IMR-90 (cell line): ENCODE data around the gene ARFIP1. TPM values are rescaled to one million over a fixed set of nuclear protein-coding genes. Genes with fewer than 3 reads are reported as not detected.

Experiments used
- ATAC-seq: fragments of 200-7000 bp; cut with Tn5 transposase; 2 replicates; pipeline ENCODE4 v1.9.1; 2020; ENCODE audit warnings: low read depth, mild to moderate bottlenecking, moderate library complexity
- BruUV-seq: library from RNA; stranded (reverse); fragments of 400-500 nt; replicated peaks from 2 replicates; lab custom pipeline; 2021; lab: Mats Ljungman, UMichigan
- CTCF ChIA-PET: fragments of 300-600 bp; formaldehyde crosslinking; extraction: SDS; loops from one replicate; lab custom pipeline; 2021; ENCODE audit warnings: antibody characterized with exemption; lab: Yijun Ruan, JAX
- POLR2A ChIA-PET: fragments of 300-600 bp; sonication (Branson Sonifier 250); formaldehyde crosslinking; loops from one replicate; lab custom pipeline; 2022; ENCODE audit warnings: antibody characterized with exemption; ENCODE audit not compliant: unreplicated experiment; lab: Charles Lee
- DNase-seq: peaks from one replicate; pipeline ENCODE4 v3.0.0; 2013
- H2AFZ ChIP-seq: replicated peaks from 2 replicates; pipeline ENCODE3; 2013; ENCODE audit warnings: low read length, mild to moderate bottlenecking; ENCODE audit not compliant: poor library complexity
- H2AK5ac ChIP-seq: 2 replicates; pipeline ENCODE4 v1.6.1; 2013; ENCODE audit warnings: low read depth, low read length, inconsistent platforms
- H2AK9ac ChIP-seq: replicated peaks from 2 replicates; pipeline ENCODE3; 2013; ENCODE audit warnings: mild to moderate bottlenecking, low read depth, low read length, moderate library complexity; ENCODE audit not compliant: poor library complexity
- H2BK120ac ChIP-seq: 2 replicates; pipeline ENCODE4 v1.6.1; 2013; ENCODE audit warnings: low read depth, low read length, inconsistent platforms
- H2BK15ac ChIP-seq: 3 replicates; pipeline ENCODE4 v1.6.1; 2013; ENCODE audit warnings: low read depth, low read length, inconsistent platforms
- H2BK20ac ChIP-seq: 2 replicates; pipeline ENCODE4 v1.6.1; 2013; ENCODE audit warnings: low read depth, mild to moderate bottlenecking, inconsistent platforms, low read length, moderate library complexity
- H2BK5ac ChIP-seq: 2 replicates; pipeline ENCODE4 v1.6.1; 2013; ENCODE audit warnings: mild to moderate bottlenecking, low read depth, low read length, inconsistent platforms; ENCODE audit not compliant: poor library complexity, severe bottlenecking
- H3K14ac ChIP-seq: replicated peaks from 2 replicates; pipeline ENCODE4 v1.6.1; 2013; ENCODE audit warnings: low read depth, low read length, inconsistent platforms
- H3K18ac ChIP-seq: 2 replicates; pipeline ENCODE4 v1.6.1; 2013; ENCODE audit warnings: low read depth, low read length, control low read depth
- H3K23ac ChIP-seq: 2 replicates; pipeline ENCODE4 v1.6.1; 2013; ENCODE audit warnings: low read depth, low read length, inconsistent platforms
- H3K27ac ChIP-seq: 2 replicates; pipeline ENCODE4 v1.5.1; 2013; ENCODE audit warnings: mild to moderate bottlenecking, control low read depth, low read length; ENCODE audit not compliant: insufficient read depth
- H3K27me3 ChIP-seq: 2 replicates; pipeline ENCODE4 v1.6.1; 2013; ENCODE audit warnings: low read length; ENCODE audit not compliant: control insufficient read depth, insufficient read depth
- H3K36me3 ChIP-seq: 2 replicates; pipeline ENCODE4 v1.6.1; 2013; ENCODE audit warnings: low read length, mixed read lengths; ENCODE audit not compliant: control insufficient read depth, insufficient read depth
- H3K4ac ChIP-seq: 2 replicates; pipeline ENCODE4 v1.6.1; 2013; ENCODE audit warnings: low read depth, low read length, inconsistent platforms
- H3K4me1 ChIP-seq: 2 replicates; pipeline ENCODE4 v1.6.1; 2013; ENCODE audit warnings: low read length, mixed read lengths; ENCODE audit not compliant: control insufficient read depth, insufficient read depth
- H3K4me2 ChIP-seq: 2 replicates; pipeline ENCODE4 v1.6.1; 2013; ENCODE audit warnings: low read depth, mild to moderate bottlenecking, control low read depth, low read length, moderate library complexity
- H3K4me3 ChIP-seq: 2 replicates; pipeline ENCODE4 v1.5.1; 2013; ENCODE audit warnings: low read depth, mild to moderate bottlenecking, control low read depth, low read length, moderate library complexity; ENCODE audit not compliant: insufficient read depth
- H3K56ac ChIP-seq: 2 replicates; pipeline ENCODE4 v1.6.1; 2013; ENCODE audit warnings: low read length, inconsistent platforms; ENCODE audit not compliant: insufficient read depth; ENCODE audit errors: extremely low read depth
- H3K79me1 ChIP-seq, 2 experiments: 2 replicates each; pipeline ENCODE4 v1.6.1; 2013; ENCODE audit warnings: low read length in 2 of 2, inconsistent platforms in 1 of 2, low read depth in 1 of 2
- H3K9ac ChIP-seq: 2 replicates; pipeline ENCODE4 v1.6.1; 2013; ENCODE audit warnings: low read depth, low read length, control low read depth
- H3K9me1 ChIP-seq: 2 replicates; pipeline ENCODE4 v1.6.1; 2013; ENCODE audit warnings: low read length, inconsistent platforms; ENCODE audit not compliant: insufficient read depth
- H3K9me3 ChIP-seq: 2 replicates; pipeline ENCODE4 v1.6.1; 2013; ENCODE audit warnings: low read length; ENCODE audit not compliant: control insufficient read depth, insufficient read depth
- H4K20me1 ChIP-seq: 2 replicates; pipeline ENCODE4 v1.6.1; 2013; ENCODE audit warnings: low read length, inconsistent platforms; ENCODE audit not compliant: insufficient read depth
- H4K5ac ChIP-seq: 2 replicates; pipeline ENCODE4 v1.6.1; 2013; ENCODE audit warnings: mild to moderate bottlenecking, low read depth, low read length, control low read depth
- H4K8ac ChIP-seq, 2 experiments: 2 replicates each; pipeline ENCODE4 v1.6.1; 2013; ENCODE audit warnings: low read depth in 2 of 2, low read length in 2 of 2, control low read depth in 1 of 2, inconsistent platforms in 1 of 2
- H4K91ac ChIP-seq: 2 replicates; pipeline ENCODE4 v1.6.1; 2013; ENCODE audit warnings: low read depth, low read length, inconsistent platforms; ENCODE audit not compliant: insufficient read depth
- BHLHE40 ChIP-seq: fragments of 150-350 bp; IDR thresholded peaks from 2 replicates; pipeline ENCODE4 v1.6.1; 2016; ENCODE audit warnings: mild to moderate bottlenecking, low read depth, low read length
- CEBPB ChIP-seq: IDR thresholded peaks from 2 replicates; pipeline ENCODE4 v1.6.1; 2012; ENCODE audit warnings: low read depth, low read length, improper control_type of control experiment
- CHD1 ChIP-seq: IDR thresholded peaks from 2 replicates; pipeline ENCODE4 v1.6.1; 2012; ENCODE audit warnings: low read depth, low read length, improper control_type of control experiment
- CTCF ChIP-seq: conservative IDR thresholded peaks from 2 replicates; pipeline ENCODE4 v1.5.1; 2012; ENCODE audit warnings: mild to moderate bottlenecking, low read depth, low read length, improper control_type of control experiment
- ELK1 ChIP-seq: fragments of 150-350 bp; IDR thresholded peaks from 2 replicates; pipeline ENCODE4 v1.6.1; 2016; ENCODE audit warnings: low read depth, mild to moderate bottlenecking, low read length, moderate library complexity, borderline replicate concordance
- FOS ChIP-seq: fragments of 150-350 bp; IDR thresholded peaks from 2 replicates; pipeline ENCODE4 v1.6.1; 2016; ENCODE audit warnings: low read depth, low read length
- MAFK ChIP-seq: IDR thresholded peaks from 2 replicates; pipeline ENCODE4 v1.6.1; 2012; ENCODE audit warnings: low read depth, low read length, improper control_type of control experiment
- MAZ ChIP-seq: IDR thresholded peaks from 2 replicates; pipeline ENCODE4 v1.6.1; 2012; ENCODE audit warnings: low read depth, mild to moderate bottlenecking, low read length, improper control_type of control experiment, moderate library complexity, borderline replicate concordance
- POLR2A ChIP-seq: IDR thresholded peaks from 2 replicates; pipeline ENCODE4 v1.6.1; 2012; ENCODE audit warnings: mild to moderate bottlenecking, low read depth, low read length
- RAD21 ChIP-seq: IDR thresholded peaks from 2 replicates; pipeline ENCODE4 v1.6.1; 2012; ENCODE audit warnings: low read length, improper control_type of control experiment
- RCOR1 ChIP-seq: IDR thresholded peaks from 2 replicates; pipeline ENCODE4 v1.6.1; 2012; ENCODE audit warnings: mild to moderate bottlenecking, low read length, improper control_type of control experiment; ENCODE audit not compliant: insufficient replicate concordance
- SMC3 ChIP-seq: fragments of 150-350 bp; IDR thresholded peaks from 2 replicates; pipeline ENCODE4 v1.6.1; 2016; ENCODE audit warnings: low read depth, mild to moderate bottlenecking, antibody characterized with exemption, low read length, moderate library complexity
- USF2 ChIP-seq: fragments of 150-350 bp; IDR thresholded peaks from 2 replicates; pipeline ENCODE4 v1.6.1; 2017; ENCODE audit warnings: mild to moderate bottlenecking, antibody characterized with exemption, low read length, low read depth
- WGBS, 2 experiments: methylation state at CpG; one replicate each; pipeline versions ENCODE4 v1.1.5 to v1.1.7; 2013; ENCODE audit warnings: missing lambda C conversion rate in 2 of 2; ENCODE audit not compliant: insufficient read length in 1 of 2; ENCODE audit errors: extremely low coverage in 2 of 2; 5-methylcytosine and 5-hydroxymethylcytosine counted together
- dilution Hi-C: fragments of 300-500 bp; cut with HindIII; formaldehyde crosslinking; loops from one replicate; pipeline ENCODE4 v1.14.3; 2018; ENCODE audit warnings: low sequenced_read_pairs; ENCODE audit not compliant: unreplicated experiment
- in situ Hi-C: fragments of 300-500 bp; cut with MboI; formaldehyde crosslinking; loops from 3 replicates; pipeline ENCODE4 v1.14.3; 2019; ENCODE audit warnings: low sequenced_read_pairs, inconsistent platforms, mixed read lengths
- intact Hi-C: fragments of 100-400 bp; cut with micrococcal nuclease; formaldehyde crosslinking; loops from 2 replicates; pipeline ENCODE4 v1.10.0; 2022
- polyA plus RNA-seq, 3 experiments: library from polyadenylated mRNA; depleted of rRNA; stranded (reverse); fragments of >200 nt; gene quantifications; 2 replicates each; pipeline ENCODE4 v1.2.3, GENCODE V29; 2012; ENCODE audit warnings: low replicate concordance in 1 of 3
- total RNA-seq: library from RNA; depleted of rRNA; stranded (reverse); fragments of >200 nt; gene quantifications from 2 replicates; pipeline ENCODE4 v1.2.3, GENCODE V29; 2012

ARFIP1 gene
- total and polyA plus RNA-seq, 2 of the 4 experiments (the other 2 are of a cell fraction) = 12.7 to 30.5 TPM

- no peak overlapping the region for H4K8ac ChIP-seq
- ATAC-seq = peak; percentile 80
- DNase-seq = peak; percentile 61
- ChIA-PET CTCF (interaction anchor here (0.6 kb wide), 1 partner anchor 338 kb away, joined by 3 read pairs; no protein-coding TSS in a partner anchor), POLR2A (no interaction called here)
- H4K5ac ChIP-seq = no peak overlapping the region
- no peaks in the 10 kb centered on the region for H3K79me1 ChIP-seq
- H3K18ac ChIP-seq = no peak overlapping the region
- no peak overlapping the region for H3K27ac ChIP-seq
- no peaks in the 10 kb centered on the region for H3K9me1 ChIP-seq
- H4K20me1 ChIP-seq = no peaks in the 10 kb centered on the region
- no peak overlapping the region for H3K14ac ChIP-seq
- dilution Hi-C loops = no loop called here
- no peaks in the 10 kb centered on the region for H3K9me3 ChIP-seq
- H3K36me3 ChIP-seq = no peaks in the 10 kb centered on the region
- H2BK120ac ChIP-seq = no peak overlapping the region
- no peak overlapping the region for H2BK20ac ChIP-seq
- no peak overlapping the region for H3K56ac ChIP-seq
- no peak overlapping the region for H2BK5ac ChIP-seq
- H3K4me3 ChIP-seq = no peak overlapping the region
- no peak overlapping the region for H3K4ac ChIP-seq
- no peak for TF ChIP-seq USF2
- no peak for TF ChIP-seq POLR2A
- TF ChIP-seq MAFK = no peak
- TF ChIP-seq FOS = no peak
- TF ChIP-seq CEBPB = no peak
- TF ChIP-seq ELK1 = no peak
- no peak for TF ChIP-seq CTCF
- TF ChIP-seq BHLHE40 = no peak
- TF ChIP-seq CHD1 = no peak
- no peak for TF ChIP-seq RAD21
- TF ChIP-seq MAZ = no peak
- TF ChIP-seq SMC3 = no peak
- TF ChIP-seq RCOR1 = no peak
- no CpG with 5 or more reads among the region's 3 CpGs for WGBS, 2 experiments
- BruUV-seq = no TSS peak
- H4K91ac ChIP-seq = no peak overlapping the region
- H2AK5ac ChIP-seq = no peak overlapping the region
- H3K9ac ChIP-seq = no peak overlapping the region
- in situ Hi-C loops = no loop called here
- H2AFZ ChIP-seq = no peak overlapping the region
- H3K4me2 ChIP-seq = peak overlapping the region; percentile 73; the same call in 1 of the 2 replicates
- H3K23ac ChIP-seq = no peak overlapping the region
- intact Hi-C loops = no loop called here
- H3K4me1 ChIP-seq = peaks cover 4% of the 10 kb centered on the region; the same call in 1 of the 2 replicates
- H2AK9ac ChIP-seq = no peak overlapping the region
- H3K27me3 ChIP-seq = peaks cover 7% of the 10 kb centered on the region
- H2BK15ac ChIP-seq = no peak overlapping the region
Measured at GRCh38 chr4:152951348-152951747, 171.6 kb downstream of the ARFIP1 start.
